ENCODE data around the gene CTXND1. TPM values are rescaled to one million over a fixed set of nuclear protein-coding genes. Genes with fewer than 3 reads are reported as not detected.

The CTXND1 gene
- total RNA-seq, 1 donor from 2014 or later = not detected

GRCh38 chr15:80183886-80184285 is 68.1 kb downstream of the CTXND1 start:
- no peak overlapping the region for H3K4me3 ChIP-seq (ENCODE audit: low read depth, low read length)
- peak; percentile 19 for TF ChIP-seq CTCF (conservative IDR thresholded peaks at IDR 0.05; ENCODE audit: low read depth, low read length)
- DNase-seq (ENCODE audit: low read depth) = no peak

- no peak for TF ChIP-seq CTCF (conservative IDR thresholded peaks at IDR 0.05; ENCODE audit: low read depth, low read length)
- no peak for DNase-seq (ENCODE audit: low read depth)
- no peak overlapping the region for H3K4me3 ChIP-seq (ENCODE audit: low read depth, low read length)
Measured at GRCh38 chr15:80183306-80183705, 68.7 kb downstream of the CTXND1 start.

- TF ChIP-seq CTCF (conservative IDR thresholded peaks at IDR 0.05; ENCODE audit: low read depth, low read length) = no peak
- no peak overlapping the region for H3K4me3 ChIP-seq (ENCODE audit: low read depth, low read length)
- DNase-seq (ENCODE audit: low read depth) = no peak
Measured at GRCh38 chr15:80182611-80183261, 69.3 kb downstream of the CTXND1 start.

- TF ChIP-seq CTCF (conservative IDR thresholded peaks at IDR 0.05; ENCODE audit: low read depth, low read length) = no peak
- DNase-seq (ENCODE audit: low read depth) = no peak
- H3K4me3 ChIP-seq (ENCODE audit: low read depth, low read length) = no peak overlapping the region
Measured at GRCh38 chr15:80180986-80181385, 71.0 kb downstream of the CTXND1 start.

- no peak for DNase-seq (ENCODE audit: low read depth)
- no peak overlapping the region for H3K4me3 ChIP-seq (ENCODE audit: low read depth, low read length)
- TF ChIP-seq CTCF (conservative IDR thresholded peaks at IDR 0.05; ENCODE audit: low read depth, low read length) = peak; percentile 4
Measured at GRCh38 chr15:80180468-80180867, 71.5 kb downstream of the CTXND1 start.

- TF ChIP-seq CTCF (conservative IDR thresholded peaks at IDR 0.05; ENCODE audit: low read depth, low read length) = no peak
- DNase-seq (ENCODE audit: low read depth) = no peak
- no peak overlapping the region for H3K4me3 ChIP-seq (ENCODE audit: low read depth, low read length)
Measured at GRCh38 chr15:80179935-80180334, 72.1 kb downstream of the CTXND1 start.

All from epithelial cell of proximal tubule (primary cell).